ENCODE measurements around the gene MCF2L2. TPM values are rescaled to one million over a fixed set of nuclear protein-coding genes. Genes with fewer than 3 reads are reported as not detected.

The MCF2L2 gene
- total and polyA plus RNA-seq, 9 of the 15 experiments (the other 6 are each of a cell fraction or from before 2014, with no cell fraction given), result 0.56 to 4.2 (median 3.0) TPM

DNA sequence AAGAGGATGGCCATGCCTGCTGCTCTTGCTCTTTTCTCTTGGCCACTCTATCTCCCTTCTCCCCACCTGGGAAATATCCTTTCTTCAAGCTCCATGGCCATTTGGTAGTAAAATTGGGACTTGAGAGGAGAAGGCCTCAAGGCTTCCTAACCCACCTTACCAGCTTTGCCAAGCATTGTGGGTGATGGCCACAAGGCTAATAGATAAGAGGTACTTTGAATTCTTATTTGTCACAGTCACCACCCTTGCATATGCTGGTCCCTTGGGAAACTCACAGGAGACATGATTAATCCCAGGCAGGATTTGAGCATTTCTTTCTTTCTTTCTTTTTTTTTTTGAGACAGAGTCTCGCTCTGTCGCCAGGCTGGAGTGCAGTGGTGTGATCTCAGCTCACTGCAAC lies 138.2 kb downstream of the MCF2L2 start:
- BruUV-seq (replicated peaks), result no TSS peak
- Histone ChIP-seq H3K27ac (ENCODE audit: extremely low read depth, low read depth, low read length) (no peak overlapping the region), H3K9ac (ENCODE audit: insufficient read depth in 1 of 2, low read depth in 2 of 2, low read length in 2 of 2) (no peak overlapping the region), H3K9me1 (ENCODE audit: control insufficient read depth, insufficient read depth, low read length) (no peaks in the 10 kb centered on the region), H4K20me1 (replicated peaks; ENCODE audit: control insufficient read depth, insufficient read depth, low read length) (no peaks in the 10 kb centered on the region), H3K4me2 (ENCODE audit: insufficient read depth, low read length) (no peak overlapping the region), H3K4me3 (no peak overlapping the region), H3K9me3 (replicated peaks; ENCODE audit: control insufficient read depth, insufficient read depth, low read depth, low read length) (no peaks in the 10 kb centered on the region), H3K27me3 (ENCODE audit: control insufficient read depth in 2 of 2, insufficient read depth in 2 of 2, low read length in 2 of 2) (no peaks in the 10 kb centered on the region), H2AFZ (ENCODE audit: low read depth, low read length) (no peak overlapping the region), H3K36me3 (ENCODE audit: control insufficient read depth, insufficient read depth, low read length) (peaks cover 11% of the 10 kb centered on the region; the same call in 1 of the 3 replicates), H3K4me1 (replicated peaks in 1 of 2; ENCODE audit: control insufficient read depth in 2 of 2, insufficient read depth in 2 of 2, low read length in 2 of 2) (peaks cover 0 to 18% of the 10 kb centered on the region in 2 experiments; a peak in 4 of 5 replicates), H3K79me2 (ENCODE audit: control insufficient read depth, insufficient read depth, low read length) (peaks cover 1% of the 10 kb centered on the region; the same call in 1 of the 3 replicates)
- FAIRE-seq (no peak), ATAC-seq (no peak), DNase-seq (ENCODE audit: extremely low read depth in 1 of 4, low spot score in 3 of 4) (no peak)
- intact Hi-C loops (cut with micrococcal nuclease), result no loop called here
- ChIA-PET CTCF (ENCODE audit: low intra/inter-chr PET ratio) (no interaction called here), POLR2A (interaction anchor here (0.6 to 2.4 kb wide), 5 partner anchors 9 to 198 kb away, joined by 3 to 15 read pairs (median 3); no protein-coding TSS in a partner anchor)
- in situ Hi-C loops (cut with MboI), result no loop called here
- WGBS (ENCODE audit: insufficient coverage, low coverage, missing lambda C conversion rate), result 95% methylated on average over 2 of the region's 2 CpGs
- TF ChIP-seq SMARCA5 (IDR thresholded peaks at IDR 0.05) (no peak), ZKSCAN8 (CRISPR knock-in tag; IDR thresholded peaks at IDR 0.05) (no peak), LEF1 (IDR thresholded peaks at IDR 0.05) (no peak), HMG20B (CRISPR knock-in tag; IDR thresholded peaks at IDR 0.05) (no peak), NFE2 (IDR thresholded peaks at IDR 0.05; ENCODE audit: low read depth) (no peak), TEAD2 (tag; IDR thresholded peaks at IDR 0.05) (no peak), ERF (CRISPR knock-in tag; IDR thresholded peaks at IDR 0.05) (no peak)
- TF ChIP-seq, protein P1, sequence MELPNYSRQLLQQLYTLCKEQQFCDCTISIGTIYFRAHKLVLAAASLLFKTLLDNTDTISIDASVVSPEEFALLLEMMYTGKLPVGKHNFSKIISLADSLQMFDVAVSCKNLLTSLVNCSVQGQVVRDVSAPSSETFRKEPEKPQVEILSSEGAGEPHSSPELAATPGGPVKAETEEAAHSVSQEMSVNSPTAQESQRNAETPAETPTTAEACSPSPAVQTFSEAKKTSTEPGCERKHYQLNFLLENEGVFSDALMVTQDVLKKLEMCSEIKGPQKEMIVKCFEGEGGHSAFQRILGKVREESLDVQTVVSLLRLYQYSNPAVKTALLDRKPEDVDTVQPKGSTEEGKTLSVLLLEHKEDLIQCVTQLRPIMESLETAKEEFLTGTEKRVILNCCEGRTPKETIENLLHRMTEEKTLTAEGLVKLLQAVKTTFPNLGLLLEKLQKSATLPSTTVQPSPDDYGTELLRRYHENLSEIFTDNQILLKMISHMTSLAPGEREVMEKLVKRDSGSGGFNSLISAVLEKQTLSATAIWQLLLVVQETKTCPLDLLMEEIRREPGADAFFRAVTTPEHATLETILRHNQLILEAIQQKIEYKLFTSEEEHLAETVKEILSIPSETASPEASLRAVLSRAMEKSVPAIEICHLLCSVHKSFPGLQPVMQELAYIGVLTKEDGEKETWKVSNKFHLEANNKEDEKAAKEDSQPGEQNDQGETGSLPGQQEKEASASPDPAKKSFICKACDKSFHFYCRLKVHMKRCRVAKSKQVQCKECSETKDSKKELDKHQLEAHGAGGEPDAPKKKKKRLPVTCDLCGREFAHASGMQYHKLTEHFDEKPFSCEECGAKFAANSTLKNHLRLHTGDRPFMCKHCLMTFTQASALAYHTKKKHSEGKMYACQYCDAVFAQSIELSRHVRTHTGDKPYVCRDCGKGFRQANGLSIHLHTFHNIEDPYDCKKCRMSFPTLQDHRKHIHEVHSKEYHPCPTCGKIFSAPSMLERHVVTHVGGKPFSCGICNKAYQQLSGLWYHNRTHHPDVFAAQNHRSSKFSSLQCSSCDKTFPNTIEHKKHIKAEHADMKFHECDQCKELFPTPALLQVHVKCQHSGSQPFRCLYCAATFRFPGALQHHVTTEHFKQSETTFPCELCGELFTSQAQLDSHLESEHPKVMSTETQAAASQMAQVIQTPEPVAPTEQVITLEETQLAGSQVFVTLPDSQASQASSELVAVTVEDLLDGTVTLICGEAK (IDR thresholded peaks at IDR 0.05), result no peak
- TF ChIP-seq, protein P1 (CRISPR knock-in tag; IDR thresholded peaks at IDR 0.05), result no peak
- TF ChIP-seq, protein P2, sequence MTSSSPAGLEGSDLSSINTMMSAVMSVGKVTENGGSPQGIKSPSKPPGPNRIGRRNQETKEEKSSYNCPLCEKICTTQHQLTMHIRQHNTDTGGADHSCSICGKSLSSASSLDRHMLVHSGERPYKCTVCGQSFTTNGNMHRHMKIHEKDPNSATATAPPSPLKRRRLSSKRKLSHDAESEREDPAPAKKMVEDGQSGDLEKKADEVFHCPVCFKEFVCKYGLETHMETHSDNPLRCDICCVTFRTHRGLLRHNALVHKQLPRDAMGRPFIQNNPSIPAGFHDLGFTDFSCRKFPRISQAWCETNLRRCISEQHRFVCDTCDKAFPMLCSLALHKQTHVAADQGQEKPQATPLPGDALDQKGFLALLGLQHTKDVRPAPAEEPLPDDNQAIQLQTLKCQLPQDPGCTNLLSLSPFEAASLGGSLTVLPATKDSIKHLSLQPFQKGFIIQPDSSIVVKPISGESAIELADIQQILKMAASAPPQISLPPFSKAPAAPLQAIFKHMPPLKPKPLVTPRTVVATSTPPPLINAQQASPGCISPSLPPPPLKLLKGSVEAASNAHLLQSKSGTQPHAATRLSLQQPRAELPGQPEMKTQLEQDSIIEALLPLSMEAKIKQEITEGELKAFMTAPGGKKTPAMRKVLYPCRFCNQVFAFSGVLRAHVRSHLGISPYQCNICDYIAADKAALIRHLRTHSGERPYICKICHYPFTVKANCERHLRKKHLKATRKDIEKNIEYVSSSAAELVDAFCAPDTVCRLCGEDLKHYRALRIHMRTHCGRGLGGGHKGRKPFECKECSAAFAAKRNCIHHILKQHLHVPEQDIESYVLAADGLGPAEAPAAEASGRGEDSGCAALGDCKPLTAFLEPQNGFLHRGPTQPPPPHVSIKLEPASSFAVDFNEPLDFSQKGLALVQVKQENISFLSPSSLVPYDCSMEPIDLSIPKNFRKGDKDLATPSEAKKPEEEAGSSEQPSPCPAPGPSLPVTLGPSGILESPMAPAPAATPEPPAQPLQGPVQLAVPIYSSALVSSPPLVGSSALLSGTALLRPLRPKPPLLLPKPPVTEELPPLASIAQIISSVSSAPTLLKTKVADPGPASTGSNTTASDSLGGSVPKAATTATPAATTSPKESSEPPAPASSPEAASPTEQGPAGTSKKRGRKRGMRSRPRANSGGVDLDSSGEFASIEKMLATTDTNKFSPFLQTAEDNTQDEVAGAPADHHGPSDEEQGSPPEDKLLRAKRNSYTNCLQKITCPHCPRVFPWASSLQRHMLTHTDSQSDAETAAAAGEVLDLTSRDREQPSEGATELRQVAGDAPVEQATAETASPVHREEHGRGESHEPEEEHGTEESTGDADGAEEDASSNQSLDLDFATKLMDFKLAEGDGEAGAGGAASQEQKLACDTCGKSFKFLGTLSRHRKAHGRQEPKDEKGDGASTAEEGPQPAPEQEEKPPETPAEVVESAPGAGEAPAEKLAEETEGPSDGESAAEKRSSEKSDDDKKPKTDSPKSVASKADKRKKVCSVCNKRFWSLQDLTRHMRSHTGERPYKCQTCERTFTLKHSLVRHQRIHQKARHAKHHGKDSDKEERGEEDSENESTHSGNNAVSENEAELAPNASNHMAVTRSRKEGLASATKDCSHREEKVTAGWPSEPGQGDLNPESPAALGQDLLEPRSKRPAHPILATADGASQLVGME (CRISPR knock-in tag; IDR thresholded peaks at IDR 0.05), result no peak
